Measurements from ENCODE around the gene SGTB. TPM values are rescaled to one million over a fixed set of nuclear protein-coding genes. Genes with fewer than 3 reads are reported as not detected.
"Not testable (repeated sequence)": the region's sequence is repeated elsewhere in the genome, so short reads cannot be mapped to it uniquely, and the experiment has no call there.

Gene SGTB
- total RNA-seq, 1 experiment from 2014 or later, result 9.8 TPM

DNA sequence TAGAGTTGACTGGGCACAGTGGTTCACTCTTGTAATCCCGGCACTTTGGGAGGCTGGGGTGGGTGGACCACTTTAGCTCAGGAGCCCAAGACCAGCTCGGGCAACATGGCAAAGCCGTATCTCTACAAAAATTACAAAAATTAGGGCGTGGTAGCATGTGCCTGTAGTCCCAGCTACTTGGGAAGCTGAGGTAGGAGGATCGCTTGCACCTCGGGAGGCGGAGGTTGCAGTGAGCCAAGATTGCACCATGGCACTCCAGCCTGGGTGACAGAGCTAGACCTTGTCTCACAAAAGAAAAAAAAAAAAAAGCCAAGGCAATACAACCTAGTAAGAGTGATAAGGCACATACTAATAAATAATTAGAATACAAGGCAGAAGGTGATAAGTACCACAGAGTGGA, 15.9 kb upstream of the SGTB start:
- no peak overlapping the region for H3K4me2 ChIP-seq
- intact Hi-C loops (cut with micrococcal nuclease; ENCODE audit: unreplicated experiment), result no loop called here

DNA sequence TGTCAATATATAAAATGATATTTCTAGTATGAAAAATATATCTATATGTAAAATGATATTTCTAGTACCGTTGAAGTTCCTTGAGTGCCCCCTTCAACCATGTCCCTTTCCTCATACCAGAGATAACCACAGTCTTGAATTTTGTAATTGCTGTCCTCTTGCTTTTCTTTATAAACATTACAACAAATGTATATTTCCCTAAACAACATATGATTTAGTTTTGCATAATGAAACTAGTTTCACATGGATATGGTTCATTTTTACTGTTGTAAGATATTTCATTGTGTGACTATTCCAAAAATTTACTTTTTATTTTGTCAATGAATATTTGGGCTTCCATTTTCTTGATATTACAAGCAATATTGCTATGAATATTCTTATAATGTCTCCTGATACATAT, 14.1 kb upstream of the SGTB start:
- CTCF ChIA-PET, result no interaction called here
- Histone ChIP-seq H3K79me2 (ENCODE audit: low read depth) (peaks cover 40% of the 10 kb centered on the region), H3K9me2 (ENCODE audit: insufficient read depth) (no peaks in the 10 kb centered on the region), H3K27me3 (ENCODE audit: insufficient read depth, low read depth) (no peaks in the 10 kb centered on the region), H3K4me3 (no peak overlapping the region), H3F3A (ENCODE audit: insufficient read depth, low read depth) (no peaks in the 10 kb centered on the region), H3K27ac (no peak overlapping the region), H3K9me3 (ENCODE audit: insufficient read depth, low read depth) (no peaks in the 10 kb centered on the region), H2AFZ (no peak overlapping the region), H3K36me3 (ENCODE audit: low read depth) (0 out of 2 replicates have a peak, but pooled peaks cover 1% of the 10 kb centered on the region), H3K4me1 (replicated peaks; ENCODE audit: insufficient read depth) (no peaks in the 10 kb centered on the region), H3K4me2 (no peak overlapping the region), H4K20me1 (ENCODE audit: insufficient read depth) (no peaks in the 10 kb centered on the region)
- BruUV-seq (replicated peaks), result no TSS peak
- POLR2A ChIA-PET (ENCODE audit: unreplicated experiment), result no interaction called here
- TF ChIP-seq, protein P1, sequence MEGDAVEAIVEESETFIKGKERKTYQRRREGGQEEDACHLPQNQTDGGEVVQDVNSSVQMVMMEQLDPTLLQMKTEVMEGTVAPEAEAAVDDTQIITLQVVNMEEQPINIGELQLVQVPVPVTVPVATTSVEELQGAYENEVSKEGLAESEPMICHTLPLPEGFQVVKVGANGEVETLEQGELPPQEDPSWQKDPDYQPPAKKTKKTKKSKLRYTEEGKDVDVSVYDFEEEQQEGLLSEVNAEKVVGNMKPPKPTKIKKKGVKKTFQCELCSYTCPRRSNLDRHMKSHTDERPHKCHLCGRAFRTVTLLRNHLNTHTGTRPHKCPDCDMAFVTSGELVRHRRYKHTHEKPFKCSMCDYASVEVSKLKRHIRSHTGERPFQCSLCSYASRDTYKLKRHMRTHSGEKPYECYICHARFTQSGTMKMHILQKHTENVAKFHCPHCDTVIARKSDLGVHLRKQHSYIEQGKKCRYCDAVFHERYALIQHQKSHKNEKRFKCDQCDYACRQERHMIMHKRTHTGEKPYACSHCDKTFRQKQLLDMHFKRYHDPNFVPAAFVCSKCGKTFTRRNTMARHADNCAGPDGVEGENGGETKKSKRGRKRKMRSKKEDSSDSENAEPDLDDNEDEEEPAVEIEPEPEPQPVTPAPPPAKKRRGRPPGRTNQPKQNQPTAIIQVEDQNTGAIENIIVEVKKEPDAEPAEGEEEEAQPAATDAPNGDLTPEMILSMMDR (conservative IDR thresholded peaks at IDR 0.05), result no peak
- TF ChIP-seq EZH2 (IDR thresholded peaks at IDR 0.05; ENCODE audit: low read depth), result no peak
- DNase-seq, result no peak
- intact Hi-C loops (cut with micrococcal nuclease; ENCODE audit: unreplicated experiment), result no loop called here

More for the DNA sequence above, 15.9 kb upstream of the SGTB start:
- no peaks in the 10 kb centered on the region for H3K27me3 ChIP-seq (ENCODE audit: insufficient read depth, low read depth)
- ChIA-PET CTCF (no interaction called here), POLR2A (ENCODE audit: unreplicated experiment) (no interaction called here)
- DNase-seq, result no peak
- peaks cover 3% of the 10 kb centered on the region for H3K4me1 ChIP-seq (replicated peaks; ENCODE audit: insufficient read depth)
- H3K27ac ChIP-seq, result no peak overlapping the region
- H3F3A ChIP-seq (ENCODE audit: insufficient read depth, low read depth), result no peaks in the 10 kb centered on the region
- BruUV-seq (replicated peaks), result no TSS peak
- H3K36me3 ChIP-seq (ENCODE audit: low read depth), result peaks cover 7% of the 10 kb centered on the region; the same call in 1 of the 2 replicates
- H4K20me1 ChIP-seq (ENCODE audit: insufficient read depth), result no peaks in the 10 kb centered on the region
- TF ChIP-seq, protein P1 (conservative IDR thresholded peaks at IDR 0.05), result no peak
- no peak for TF ChIP-seq EZH2 (IDR thresholded peaks at IDR 0.05; ENCODE audit: low read depth)
- peaks cover 35% of the 10 kb centered on the region for H3K79me2 ChIP-seq (ENCODE audit: low read depth)
- no peaks in the 10 kb centered on the region for H3K9me2 ChIP-seq (ENCODE audit: insufficient read depth)
- H2AFZ ChIP-seq, result no peak overlapping the region
- H3K4me3 ChIP-seq, result no peak overlapping the region
- no peaks in the 10 kb centered on the region for H3K9me3 ChIP-seq (ENCODE audit: insufficient read depth, low read depth)

DNA sequence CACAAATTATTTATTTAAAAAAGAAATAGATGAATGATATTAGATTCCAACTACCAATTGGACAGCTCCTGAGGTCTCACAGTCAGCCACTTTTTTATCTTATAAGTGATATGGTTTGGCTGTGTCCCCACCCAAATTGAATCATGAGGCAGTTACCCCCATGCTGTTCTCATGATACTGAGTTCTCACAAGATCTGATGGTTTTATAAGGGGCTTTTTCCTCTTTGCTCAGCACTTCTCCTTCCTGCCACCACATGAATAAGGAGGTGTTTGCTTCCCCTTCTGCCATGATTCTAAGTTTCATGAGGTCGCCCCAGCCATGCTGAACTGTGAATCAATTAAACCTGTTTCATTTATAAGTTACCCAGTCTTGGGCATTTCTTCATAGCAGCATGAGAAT, 13.0 kb upstream of the SGTB start:
- Histone ChIP-seq H3K9me3 (ENCODE audit: insufficient read depth, low read depth) (no peaks in the 10 kb centered on the region), H4K20me1 (ENCODE audit: insufficient read depth) (no peaks in the 10 kb centered on the region), H3K4me1 (replicated peaks; ENCODE audit: insufficient read depth) (no peaks in the 10 kb centered on the region), H3F3A (ENCODE audit: insufficient read depth, low read depth) (no peaks in the 10 kb centered on the region), H3K4me2 (no peak overlapping the region), H3K27ac (no peak overlapping the region), H3K9me2 (ENCODE audit: insufficient read depth) (no peaks in the 10 kb centered on the region), H2AFZ (no peak overlapping the region), H3K27me3 (ENCODE audit: insufficient read depth, low read depth) (no peaks in the 10 kb centered on the region), H3K36me3 (ENCODE audit: low read depth) (no peaks in the 10 kb centered on the region), H3K79me2 (ENCODE audit: low read depth) (peaks cover 49% of the 10 kb centered on the region), H3K4me3 (no peak overlapping the region)
- POLR2A ChIA-PET (ENCODE audit: unreplicated experiment), result no interaction called here
- intact Hi-C loops (cut with micrococcal nuclease; ENCODE audit: unreplicated experiment), result no loop called here
- CTCF ChIA-PET, result no interaction called here
- TF ChIP-seq, protein P1 (conservative IDR thresholded peaks at IDR 0.05), result no peak
- TF ChIP-seq EZH2 (IDR thresholded peaks at IDR 0.05; ENCODE audit: low read depth), result no peak
- no peak for DNase-seq
- no TSS peak for BruUV-seq (replicated peaks)

DNA sequence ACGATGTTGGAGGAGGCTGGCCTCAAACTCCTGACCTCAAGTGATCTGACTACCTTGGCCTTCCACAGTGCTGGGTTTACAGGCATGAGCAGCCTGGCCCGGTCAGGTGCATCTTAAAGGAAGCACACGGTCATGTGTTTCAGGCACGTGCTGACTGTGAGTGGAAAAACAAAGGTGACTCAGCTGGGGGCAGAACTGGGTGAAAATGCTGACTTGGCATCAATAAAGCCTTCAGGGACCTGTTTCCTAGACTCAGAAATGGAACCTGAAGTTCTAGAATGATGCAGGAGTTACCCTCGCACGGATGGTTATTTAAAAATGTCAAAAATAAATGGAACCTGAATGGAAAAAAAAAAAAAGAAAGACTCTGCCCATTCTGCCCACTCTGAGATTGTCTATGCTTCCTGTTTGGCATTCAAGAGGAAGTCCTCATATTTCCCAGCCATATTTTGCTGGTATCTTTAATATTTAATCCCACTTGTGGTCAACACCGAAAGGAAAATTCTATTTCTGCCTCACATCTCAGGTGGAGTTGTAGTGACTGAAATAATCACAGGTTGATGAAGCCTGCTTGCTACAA, 12.4 kb upstream of the SGTB start:
- DNase-seq; H3K27ac ChIP-seq; H3K4me2 ChIP-seq; H3F3A ChIP-seq (ENCODE audit: insufficient read depth, low read depth); H3K9me3 ChIP-seq (ENCODE audit: insufficient read depth, low read depth); H2AFZ ChIP-seq; H3K36me3 ChIP-seq (ENCODE audit: low read depth); BruUV-seq (replicated peaks); intact Hi-C loops (cut with micrococcal nuclease; ENCODE audit: unreplicated experiment); H3K4me1 ChIP-seq (replicated peaks; ENCODE audit: insufficient read depth); H4K20me1 ChIP-seq (ENCODE audit: insufficient read depth); CTCF ChIA-PET; H3K9me2 ChIP-seq (ENCODE audit: insufficient read depth); H3K4me3 ChIP-seq; H3K27me3 ChIP-seq (ENCODE audit: insufficient read depth, low read depth): not testable (repeated sequence)
- H3K79me2 ChIP-seq (ENCODE audit: low read depth), result peaks cover 52% of the 10 kb centered on the region
- POLR2A ChIA-PET (ENCODE audit: unreplicated experiment), result interaction anchor here (0.7 kb wide), 1 partner anchor 1280 kb away, joined by 6 read pairs; no protein-coding TSS in a partner anchor

DNA sequence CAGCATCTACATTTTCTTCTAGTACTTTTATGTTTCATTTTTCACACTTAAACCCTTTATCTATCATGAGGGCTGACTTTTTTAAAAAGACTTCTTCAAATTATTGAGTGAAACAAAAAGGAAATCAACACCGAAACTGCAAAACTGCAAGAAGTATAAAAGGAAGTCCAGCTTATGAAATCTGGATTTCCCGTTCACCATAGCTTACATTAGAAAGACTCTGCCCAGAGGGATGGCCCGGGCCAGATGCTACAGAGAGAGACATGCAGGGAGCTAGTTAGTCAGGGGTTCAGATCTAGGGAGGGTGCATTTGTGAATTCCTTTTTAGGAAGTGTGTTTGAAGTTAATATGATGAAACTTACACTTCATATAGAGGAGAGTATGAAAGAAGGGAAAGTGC, 10.1 kb upstream of the SGTB start:
- H3K4me2 ChIP-seq; H3K4me3 ChIP-seq; POLR2A ChIA-PET (ENCODE audit: unreplicated experiment); H4K20me1 ChIP-seq (ENCODE audit: insufficient read depth); H2AFZ ChIP-seq; intact Hi-C loops (cut with micrococcal nuclease; ENCODE audit: unreplicated experiment); H3K9me3 ChIP-seq (ENCODE audit: insufficient read depth, low read depth); H3K27ac ChIP-seq; CTCF ChIA-PET; DNase-seq; H3K27me3 ChIP-seq (ENCODE audit: insufficient read depth, low read depth); BruUV-seq (replicated peaks); H3K9me2 ChIP-seq (ENCODE audit: insufficient read depth); H3K36me3 ChIP-seq (ENCODE audit: low read depth): not testable (repeated sequence)
- peaks cover 53% of the 10 kb centered on the region for H3K79me2 ChIP-seq (ENCODE audit: low read depth)
- peaks cover 14% of the 10 kb centered on the region; the same call in 1 of the 2 replicates for H3F3A ChIP-seq (ENCODE audit: insufficient read depth, low read depth)
- peaks cover 11% of the 10 kb centered on the region for H3K4me1 ChIP-seq (replicated peaks; ENCODE audit: insufficient read depth)
